Tibial artery (tissue), 4 donors: ENCODE data around the gene SEC14L2.

Source experiments
- DNase-seq, 2 donors: peaks; one replicate each; pipeline ENCODE4 v3.0.0-alpha.2; 2019
- H3K27ac ChIP-seq, 2 donors: fragments of 200-600 bp; sonication (generic) in 1 of 2; 1 replicate in 1 of 2; 2 replicates in 1 of 2; pipeline ENCODE4 v1.5.1; 2018 to 2019; ENCODE audit warnings: mild to moderate bottlenecking in 1 of 2
- H3K27me3 ChIP-seq, 2 donors: fragments of 200-600 bp; sonication (generic) in 1 of 2; one replicate each; pipeline versions ENCODE4 v1.5.1 to v1.6.0; 2016 to 2019
- H3K36me3 ChIP-seq, 3 donors: fragments of 200-600 bp; sonication (generic) in 2 of 3; one replicate each; pipeline ENCODE4 v1.5.1; 2016 to 2019; ENCODE audit warnings: mild to moderate bottlenecking in 2 of 3
- H3K4me1 ChIP-seq, 4 donors: fragments of 200-600 bp; sonication (generic) in 2 of 4; 1 replicate in 3 of 4; 2 replicates in 1 of 4; pipeline ENCODE4 v1.5.1; 2016 to 2019
- H3K4me3 ChIP-seq, 2 donors: fragments of 200-600 bp; sonication (generic) in 1 of 2; 1 replicate in 1 of 2; 2 replicates in 1 of 2; pipeline ENCODE4 v1.5.1; 2018 to 2019; ENCODE audit warnings: mild to moderate bottlenecking in 2 of 2
- H3K9me3 ChIP-seq, 3 donors: fragments of 200-600 bp; sonication (generic) in 1 of 3; one replicate each; pipeline ENCODE4 v1.5.1; 2016 to 2019
- intact Hi-C: fragments of 100-400 bp; cut with DNase I; formaldehyde crosslinking; loops from one replicate; pipeline ENCODE4 v1.15.0; 2023; ENCODE audit warnings: low total_unique reads
- TF ChIP-seq, protein P1 (sequence below), 2 experiments: fragments of 200-600 bp in 1 of 2; fragments of 450-650 bp in 1 of 2; IDR thresholded peaks; one replicate each; pipeline ENCODE4 v1.5.1; 2017 to 2019; ENCODE audit warnings: antibody characterized with exemption in 2 of 2, mild to moderate bottlenecking in 1 of 2, moderate library complexity in 1 of 2

SEC14L2 gene

DNA sequence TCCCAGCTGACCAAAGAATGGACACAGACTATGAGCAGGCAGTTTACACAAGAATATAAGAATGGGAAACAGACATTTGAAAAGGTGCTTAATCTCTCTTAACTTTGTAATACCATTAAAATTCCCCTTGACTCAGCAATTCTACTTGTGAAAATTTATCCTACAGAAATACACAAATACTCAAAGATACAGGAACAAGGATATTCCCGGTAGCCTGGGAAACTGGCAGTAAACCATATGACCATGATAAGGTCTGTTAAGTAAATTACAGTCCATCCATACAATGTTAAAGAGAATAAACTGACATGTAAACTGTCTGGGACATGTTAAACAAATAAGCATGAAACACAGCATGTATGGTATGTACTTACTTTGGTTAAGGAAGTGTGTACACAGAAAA is 20.0 kb downstream of the SEC14L2 start:
- Histone ChIP-seq H3K27ac (no peak overlapping the region), H3K4me1 (peaks cover 0 to 20% (median 11%) of the 10 kb centered on the region in 4 donors), H3K9me3 (no peaks in the 10 kb centered on the region), H3K27me3 (no peaks in the 10 kb centered on the region), H3K36me3 (peaks cover 33 to 66% (median 45%) of the 10 kb centered on the region in 3 donors), H3K4me3 (no peak overlapping the region)
- intact Hi-C loops: no loop called here
- DNase-seq: no peak
- TF ChIP-seq, protein P1, sequence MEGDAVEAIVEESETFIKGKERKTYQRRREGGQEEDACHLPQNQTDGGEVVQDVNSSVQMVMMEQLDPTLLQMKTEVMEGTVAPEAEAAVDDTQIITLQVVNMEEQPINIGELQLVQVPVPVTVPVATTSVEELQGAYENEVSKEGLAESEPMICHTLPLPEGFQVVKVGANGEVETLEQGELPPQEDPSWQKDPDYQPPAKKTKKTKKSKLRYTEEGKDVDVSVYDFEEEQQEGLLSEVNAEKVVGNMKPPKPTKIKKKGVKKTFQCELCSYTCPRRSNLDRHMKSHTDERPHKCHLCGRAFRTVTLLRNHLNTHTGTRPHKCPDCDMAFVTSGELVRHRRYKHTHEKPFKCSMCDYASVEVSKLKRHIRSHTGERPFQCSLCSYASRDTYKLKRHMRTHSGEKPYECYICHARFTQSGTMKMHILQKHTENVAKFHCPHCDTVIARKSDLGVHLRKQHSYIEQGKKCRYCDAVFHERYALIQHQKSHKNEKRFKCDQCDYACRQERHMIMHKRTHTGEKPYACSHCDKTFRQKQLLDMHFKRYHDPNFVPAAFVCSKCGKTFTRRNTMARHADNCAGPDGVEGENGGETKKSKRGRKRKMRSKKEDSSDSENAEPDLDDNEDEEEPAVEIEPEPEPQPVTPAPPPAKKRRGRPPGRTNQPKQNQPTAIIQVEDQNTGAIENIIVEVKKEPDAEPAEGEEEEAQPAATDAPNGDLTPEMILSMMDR (IDR thresholded peaks at IDR 0.05): no peak

DNA sequence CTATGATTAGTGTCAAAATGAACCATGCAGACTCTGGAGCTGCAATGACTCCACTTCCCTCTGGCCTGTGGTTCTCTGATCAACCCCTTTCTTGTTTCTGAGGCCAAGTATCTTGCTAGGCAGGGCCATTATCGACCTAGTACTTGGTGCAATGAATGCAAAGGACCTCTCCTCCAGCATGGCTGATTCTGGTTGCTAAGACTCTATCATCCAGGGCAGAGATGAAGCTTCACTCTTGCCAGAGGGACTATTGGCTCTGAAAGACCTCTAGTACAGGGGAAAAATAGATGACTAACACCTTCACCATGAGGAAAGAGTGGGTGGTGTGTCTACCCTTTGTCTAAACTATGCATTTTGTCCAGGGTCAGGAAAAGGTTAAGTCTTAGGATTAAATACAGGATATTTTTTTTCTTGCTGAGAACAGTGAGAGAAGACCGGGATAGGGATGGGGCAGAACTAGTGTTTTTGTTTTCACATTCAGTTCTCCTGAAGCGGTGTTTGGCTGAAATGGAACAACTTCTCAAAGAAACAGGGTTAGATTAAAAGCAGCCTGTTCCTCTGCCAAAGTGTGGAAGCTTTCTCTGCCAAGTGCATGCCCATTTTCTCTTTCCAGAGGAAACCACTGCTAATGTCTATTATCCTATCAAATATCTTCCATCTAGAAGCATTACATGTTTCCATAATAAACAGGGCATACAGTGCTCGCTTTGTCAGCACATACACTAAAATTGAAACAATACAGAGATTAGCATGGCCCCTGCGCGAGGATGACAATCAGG is 23.7 kb downstream of the SEC14L2 start:
- Histone ChIP-seq H3K27me3 (no peaks in the 10 kb centered on the region), H3K9me3 (no peaks in the 10 kb centered on the region), H3K4me1 (peaks cover 3 to 47% (median 33%) of the 10 kb centered on the region in 4 donors), H3K4me3 (no peak overlapping the region), H3K36me3 (peaks cover 33 to 38% (median 34%) of the 10 kb centered on the region in 3 donors), H3K27ac (peak overlapping the region in 1 of 2 donors; percentile 96)
- TF ChIP-seq, protein P1 (IDR thresholded peaks at IDR 0.05): no peak
- DNase-seq: no peak
- intact Hi-C loops: no loop called here

DNA sequence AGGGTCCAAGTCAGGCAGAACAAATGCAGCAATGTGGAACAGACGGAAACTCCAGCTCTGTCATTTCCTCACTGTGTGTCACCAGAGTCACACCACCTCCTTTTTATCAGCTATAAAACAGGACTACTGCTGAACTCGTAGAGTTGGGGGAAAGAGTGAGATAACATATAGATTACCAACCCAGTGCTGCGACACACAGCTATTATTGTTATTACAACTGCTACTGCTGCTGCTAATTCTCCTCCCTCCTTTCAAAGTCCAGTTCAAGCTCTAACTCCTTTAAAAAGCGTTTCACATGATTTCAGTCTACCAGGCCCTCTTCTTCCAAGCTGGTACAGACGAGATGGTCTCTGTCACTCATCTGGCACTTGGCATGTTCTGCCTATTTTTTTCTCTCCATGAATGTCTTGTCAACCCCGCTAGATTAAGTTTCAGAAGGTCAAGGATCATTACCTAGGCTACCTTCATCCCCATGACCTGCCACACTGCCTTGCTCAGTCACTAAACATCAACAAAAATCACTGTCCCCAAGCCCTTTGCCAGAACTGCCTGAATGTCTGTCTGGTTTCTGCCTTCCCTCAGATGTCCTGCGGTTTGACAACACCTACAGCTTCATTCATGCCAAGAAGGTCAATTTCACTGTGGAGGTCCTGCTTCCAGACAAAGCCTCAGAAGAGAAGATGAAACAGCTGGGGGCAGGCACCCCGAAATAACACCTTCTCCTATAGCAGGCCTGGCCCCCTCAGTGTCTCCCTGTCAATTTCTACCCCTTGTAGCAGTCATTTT is 25.1 kb downstream of the SEC14L2 start:
- Histone ChIP-seq H3K9me3 (no peaks in the 10 kb centered on the region), H3K36me3 (peaks cover 20 to 24% (median 22%) of the 10 kb centered on the region in 3 donors), H3K27me3 (no peaks in the 10 kb centered on the region), H3K4me1 (peaks cover 3 to 60% (median 45%) of the 10 kb centered on the region in 4 donors), H3K27ac (peak overlapping the region; percentile 94 to 96), H3K4me3 (peak overlapping the region in 1 of 2 donors; percentile 77)
- intact Hi-C loops: no loop called here
- no peak for DNase-seq
- TF ChIP-seq, protein P1 (IDR thresholded peaks at IDR 0.05): no peak

DNA sequence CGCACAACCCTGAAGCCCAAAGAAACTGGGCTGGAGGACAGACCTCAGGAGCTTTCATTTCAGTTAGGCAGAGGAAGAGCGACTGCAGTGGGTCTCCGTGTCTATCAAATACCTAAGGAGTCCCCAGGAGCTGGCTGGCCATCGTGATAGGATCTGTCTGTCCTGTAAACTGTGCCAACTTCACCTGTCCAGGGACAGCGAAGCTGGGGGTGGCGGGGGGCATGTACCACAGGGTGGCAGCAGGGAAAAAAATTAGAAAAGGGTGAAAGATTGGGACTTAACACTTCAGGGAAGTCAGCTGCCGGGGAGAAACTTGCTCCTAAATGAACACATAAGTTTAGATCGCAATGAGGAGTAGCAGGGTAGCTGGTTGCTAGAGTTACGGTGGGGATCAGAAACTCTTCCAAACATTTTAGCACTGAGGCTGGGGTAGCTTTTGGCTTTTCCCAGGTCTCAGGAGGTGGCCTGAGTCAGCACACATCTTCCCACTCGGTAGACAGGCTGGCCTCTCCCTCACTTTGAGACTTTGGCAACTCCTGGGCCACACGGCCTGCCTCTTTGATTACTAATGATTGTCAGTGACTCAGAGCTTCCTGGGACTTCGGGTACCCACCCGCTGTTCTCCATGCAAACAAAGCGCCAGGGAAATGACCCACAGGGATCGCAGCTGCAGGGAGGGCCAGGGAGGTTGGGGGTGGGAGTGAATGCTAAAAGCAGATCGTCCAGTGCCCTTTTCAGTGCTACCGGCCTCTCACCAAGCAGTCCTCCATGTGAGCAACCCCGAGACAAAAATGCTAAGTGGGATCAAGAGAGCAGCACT is 25.9 kb downstream of the SEC14L2 start:
- DNase-seq: peak; percentile 89 to 91
- Histone ChIP-seq H3K9me3 (no peaks in the 10 kb centered on the region), H3K4me3 (peak overlapping the region; percentile 62 to 77), H3K27me3 (no peaks in the 10 kb centered on the region), H3K4me1 (peaks cover 3 to 61% (median 45%) of the 10 kb centered on the region in 4 donors), H3K36me3 (peaks cover 15 to 16% (median 16%) of the 10 kb centered on the region in 3 donors), H3K27ac (peak overlapping the region; percentile 94 to 96)
- intact Hi-C loops: no loop called here
- TF ChIP-seq, protein P1 (IDR thresholded peaks at IDR 0.05): no peak

DNA sequence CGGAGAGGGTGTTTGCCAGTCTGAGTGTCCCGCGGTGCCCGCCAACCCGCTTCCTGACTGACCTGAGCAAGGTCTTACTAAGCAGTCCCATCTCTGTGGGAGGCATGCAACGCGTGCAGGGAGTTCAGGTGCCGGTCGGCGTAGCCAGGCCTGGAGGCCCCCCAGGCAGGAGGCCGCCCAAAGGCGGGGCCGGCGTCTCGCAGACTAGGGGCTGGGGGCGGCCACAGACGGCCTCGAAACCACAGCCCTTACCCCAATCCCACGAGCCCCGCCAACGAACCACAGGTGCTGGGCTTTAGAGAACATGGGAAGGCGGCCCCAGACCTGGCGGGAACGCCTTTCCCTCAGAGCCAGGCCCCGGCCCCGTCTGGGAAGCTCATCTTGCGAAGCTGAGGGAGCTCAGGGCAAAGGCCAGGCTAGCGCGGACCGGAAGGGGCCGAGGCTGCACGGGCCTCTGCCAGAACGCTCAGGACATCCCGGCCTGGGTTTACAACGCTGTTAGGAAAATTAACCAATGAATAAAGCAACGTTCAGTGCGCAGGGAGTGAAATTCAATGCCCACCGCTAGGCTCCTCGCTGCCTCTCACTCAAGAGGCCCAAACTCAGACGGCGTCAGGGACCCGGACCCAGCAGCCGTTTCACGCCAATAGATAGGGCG is 26.6 kb downstream of the SEC14L2 start:
- H3K4me3 ChIP-seq: peak overlapping the region; percentile 62 to 77
- H3K4me1 ChIP-seq: peaks cover 3 to 61% (median 45%) of the 10 kb centered on the region in 4 donors
- peak in 1 of 2 donors; percentile 83 for DNase-seq
- TF ChIP-seq, protein P1 (IDR thresholded peaks at IDR 0.05): peak; percentile 8 to 25
- H3K27me3 ChIP-seq: no peaks in the 10 kb centered on the region
- H3K9me3 ChIP-seq: no peaks in the 10 kb centered on the region
- intact Hi-C loops: no loop called here
- peaks cover 8 to 9% (median 8%) of the 10 kb centered on the region in 3 donors for H3K36me3 ChIP-seq
- H3K27ac ChIP-seq: peak overlapping the region; percentile 94 to 96
